Measurements from ENCODE around the gene S100A1. TPM values are rescaled to one million over a fixed set of nuclear protein-coding genes. Genes with fewer than 3 reads are reported as not detected.

S100A1 gene
- total and polyA plus RNA-seq, 2 of the 13 experiments (the other 11 are each of a cell fraction or from before 2014, with no cell fraction given) = 120 to 251 TPM

DNA sequence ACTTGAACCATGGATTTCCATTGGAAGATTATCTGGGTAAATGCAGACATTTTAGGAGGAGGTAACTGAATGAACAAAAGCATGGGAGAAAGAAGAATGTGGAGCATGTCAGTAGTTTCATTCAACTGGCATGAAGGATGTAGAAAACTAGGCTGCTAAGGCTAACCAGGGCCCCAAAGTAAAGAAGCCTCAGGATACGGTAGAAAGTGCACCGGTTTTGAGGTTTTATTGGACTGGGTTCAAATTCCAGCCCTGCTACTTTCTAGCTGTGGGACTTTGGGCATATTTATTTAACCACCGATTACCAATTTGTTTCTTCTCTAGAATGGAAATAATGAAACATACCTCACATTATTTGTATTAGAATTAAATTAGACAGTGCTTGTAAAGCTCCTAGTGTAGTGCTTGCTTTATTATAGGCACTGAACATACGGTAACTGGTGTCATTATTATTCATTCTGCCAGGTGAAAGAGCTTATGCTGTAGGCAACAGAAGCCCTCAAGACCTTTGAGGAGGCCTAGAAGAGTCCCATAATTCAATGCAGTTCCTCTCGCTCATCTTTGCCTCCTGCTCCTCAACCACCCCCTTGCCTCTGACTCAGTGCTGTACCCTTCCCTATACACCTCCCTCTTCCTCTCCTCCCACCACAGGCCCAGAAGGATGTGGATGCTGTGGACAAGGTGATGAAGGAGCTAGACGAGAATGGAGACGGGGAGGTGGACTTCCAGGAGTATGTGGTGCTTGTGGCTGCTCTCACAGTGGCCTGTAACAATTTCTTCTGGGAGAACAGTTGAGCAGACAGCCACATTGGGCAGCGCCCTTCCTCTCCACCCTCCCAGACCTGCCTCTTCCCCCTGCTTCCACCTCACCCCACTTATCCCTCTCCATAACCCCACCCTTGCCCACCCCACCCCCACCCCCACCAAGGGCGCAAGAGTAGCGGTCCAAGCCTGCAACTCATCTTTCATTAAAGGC lies 3.1 kb downstream of the S100A1 start (continued):
- TF ChIP-seq, protein P1, sequence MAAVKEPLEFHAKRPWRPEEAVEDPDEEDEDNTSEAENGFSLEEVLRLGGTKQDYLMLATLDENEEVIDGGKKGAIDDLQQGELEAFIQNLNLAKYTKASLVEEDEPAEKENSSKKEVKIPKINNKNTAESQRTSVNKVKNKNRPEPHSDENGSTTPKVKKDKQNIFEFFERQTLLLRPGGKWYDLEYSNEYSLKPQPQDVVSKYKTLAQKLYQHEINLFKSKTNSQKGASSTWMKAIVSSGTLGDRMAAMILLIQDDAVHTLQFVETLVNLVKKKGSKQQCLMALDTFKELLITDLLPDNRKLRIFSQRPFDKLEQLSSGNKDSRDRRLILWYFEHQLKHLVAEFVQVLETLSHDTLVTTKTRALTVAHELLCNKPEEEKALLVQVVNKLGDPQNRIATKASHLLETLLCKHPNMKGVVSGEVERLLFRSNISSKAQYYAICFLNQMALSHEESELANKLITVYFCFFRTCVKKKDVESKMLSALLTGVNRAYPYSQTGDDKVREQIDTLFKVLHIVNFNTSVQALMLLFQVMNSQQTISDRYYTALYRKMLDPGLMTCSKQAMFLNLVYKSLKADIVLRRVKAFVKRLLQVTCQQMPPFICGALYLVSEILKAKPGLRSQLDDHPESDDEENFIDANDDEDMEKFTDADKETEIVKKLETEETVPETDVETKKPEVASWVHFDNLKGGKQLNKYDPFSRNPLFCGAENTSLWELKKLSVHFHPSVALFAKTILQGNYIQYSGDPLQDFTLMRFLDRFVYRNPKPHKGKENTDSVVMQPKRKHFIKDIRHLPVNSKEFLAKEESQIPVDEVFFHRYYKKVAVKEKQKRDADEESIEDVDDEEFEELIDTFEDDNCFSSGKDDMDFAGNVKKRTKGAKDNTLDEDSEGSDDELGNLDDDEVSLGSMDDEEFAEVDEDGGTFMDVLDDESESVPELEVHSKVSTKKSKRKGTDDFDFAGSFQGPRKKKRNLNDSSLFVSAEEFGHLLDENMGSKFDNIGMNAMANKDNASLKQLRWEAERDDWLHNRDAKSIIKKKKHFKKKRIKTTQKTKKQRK (IDR thresholded peaks at IDR 0.05; ENCODE audit: low read length) = no peak
- TF ChIP-seq HNF4G (IDR thresholded peaks at IDR 0.05; ENCODE audit: borderline replicate concordance, low read depth, low read length) (peak; percentile 82), HNF4G (CRISPR knock-in tag; IDR thresholded peaks at IDR 0.05; ENCODE audit: borderline replicate concordance, low read depth) (no peak), KMT2A (CRISPR knock-in tag; IDR thresholded peaks at IDR 0.05) (no peak)

DNA sequence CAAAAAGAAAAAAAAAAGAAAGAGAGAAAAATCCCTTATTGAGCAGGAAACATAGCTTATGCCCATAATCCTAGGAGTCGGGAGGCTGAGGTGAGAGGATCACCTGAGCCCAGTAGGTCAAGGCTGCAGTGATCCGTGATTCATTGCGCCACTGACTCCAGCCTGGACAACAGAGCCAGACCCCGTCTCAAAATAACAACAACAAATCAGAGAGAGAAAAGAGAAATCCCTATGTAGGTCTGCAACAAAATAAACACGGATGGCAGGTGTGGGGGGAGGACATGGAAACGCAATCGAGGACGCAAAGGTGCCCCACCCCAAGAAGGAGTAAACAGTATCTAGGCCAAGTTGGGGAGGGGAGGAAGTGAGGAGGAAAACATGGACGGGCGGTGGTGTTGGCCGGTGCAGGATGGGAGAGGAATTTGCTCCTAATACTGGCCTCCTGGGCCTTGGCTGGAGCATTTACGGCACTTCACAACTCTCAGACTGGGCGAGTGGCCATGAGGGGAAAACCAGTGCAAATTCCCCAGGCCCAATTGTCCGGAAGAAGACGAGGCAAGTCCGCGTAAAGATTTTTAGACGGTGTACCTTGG lies 5.0 kb downstream of the S100A1 start:
- DNase-seq (ENCODE audit: low spot score) (no peak), ATAC-seq (no peak), FAIRE-seq (no peak)
- Histone ChIP-seq H3K27ac (ENCODE audit: extremely low read length, insufficient read depth, low read length) (peak overlapping the region; percentile 100), H4K20me1 (ENCODE audit: insufficient read depth, low read length) (peaks cover 13% of the 10 kb centered on the region), H3K27me3 (ENCODE audit: control insufficient read depth in 1 of 2, insufficient read depth in 2 of 2, low read length in 2 of 2) (no peaks in the 10 kb centered on the region), H3K9me3 (ENCODE audit: low read length) (no peaks in the 10 kb centered on the region), H3K4me1 (ENCODE audit: insufficient read depth, low read length) (peaks cover 69% of the 10 kb centered on the region), H3K9ac (ENCODE audit: insufficient read depth, low read depth, low read length) (no peak overlapping the region), H2AFZ (ENCODE audit: low read length) (no peak overlapping the region), H3K79me2 (ENCODE audit: insufficient read depth, low read length) (peaks cover 53% of the 10 kb centered on the region), H3K4me3 (replicated peaks in 1 of 3; ENCODE audit: insufficient read depth in 1 of 3, low read depth in 2 of 3, low read length in 3 of 3) (no peak overlapping the region; a peak in 1 of 6 replicates), H3K4me2 (ENCODE audit: low read depth, low read length) (peak overlapping the region; percentile 33), H3K36me3 (replicated peaks in 1 of 2; ENCODE audit: control insufficient read depth in 1 of 2, insufficient read depth in 2 of 2, low read length in 2 of 2) (peaks cover 7 to 24% of the 10 kb centered on the region in 2 experiments; a peak in 4 of 5 replicates)
- no TSS peak for BruUV-seq (replicated peaks)
- 91% methylated on average over 18 of the region's 18 CpGs for WGBS (ENCODE audit: low lambda C conversion rate)
- CTCF ChIA-PET (ENCODE audit: low intra/inter-chr PET ratio, low total read pairs) = no interaction called here
- intact Hi-C loops (cut with micrococcal nuclease; ENCODE audit: unreplicated experiment) (loop anchor here (5.0 kb wide), 1 partner anchor 39 kb away; the partner anchor contains the start of gene ILF2), in situ Hi-C loops (cut with HindIII; ENCODE audit: extremely low pct_ligation_motif_present, low pct_unique_long_range_greater_than_20kb) (no loop called here)
- POLR2A ChIA-PET = interaction anchor here (0.5 to 2.7 kb wide), 32 partner anchors 10 to 345 kb away, joined by 3 to 63 read pairs (median 5); partner anchors contain the start of genes ILF2, INTS3, S100A14 and S100A16
- TF ChIP-seq BRD4 (CRISPR knock-in tag; IDR thresholded peaks at IDR 0.05) = no peak
- peak; percentile 96 for TF ChIP-seq ZNF121 (CRISPR knock-in tag; IDR thresholded peaks at IDR 0.05)
- TF ChIP-seq, protein P2, sequence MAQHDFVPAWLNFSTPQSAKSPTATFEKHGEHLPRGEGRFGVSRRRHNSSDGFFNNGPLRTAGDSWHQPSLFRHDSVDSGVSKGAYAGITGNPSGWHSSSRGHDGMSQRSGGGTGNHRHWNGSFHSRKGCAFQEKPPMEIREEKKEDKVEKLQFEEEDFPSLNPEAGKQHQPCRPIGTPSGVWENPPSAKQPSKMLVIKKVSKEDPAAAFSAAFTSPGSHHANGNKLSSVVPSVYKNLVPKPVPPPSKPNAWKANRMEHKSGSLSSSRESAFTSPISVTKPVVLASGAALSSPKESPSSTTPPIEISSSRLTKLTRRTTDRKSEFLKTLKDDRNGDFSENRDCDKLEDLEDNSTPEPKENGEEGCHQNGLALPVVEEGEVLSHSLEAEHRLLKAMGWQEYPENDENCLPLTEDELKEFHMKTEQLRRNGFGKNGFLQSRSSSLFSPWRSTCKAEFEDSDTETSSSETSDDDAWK (CRISPR knock-in tag; IDR thresholded peaks at IDR 0.05) = no peak
- no peak for TF ChIP-seq NCOA2 (CRISPR knock-in tag; IDR thresholded peaks at IDR 0.05)
- no peak for TF ChIP-seq ZNF605 (CRISPR knock-in tag; IDR thresholded peaks at IDR 0.05)
- TF ChIP-seq ZNF547 (CRISPR knock-in tag; IDR thresholded peaks at IDR 0.05) = no peak
- TF ChIP-seq, protein P3, sequence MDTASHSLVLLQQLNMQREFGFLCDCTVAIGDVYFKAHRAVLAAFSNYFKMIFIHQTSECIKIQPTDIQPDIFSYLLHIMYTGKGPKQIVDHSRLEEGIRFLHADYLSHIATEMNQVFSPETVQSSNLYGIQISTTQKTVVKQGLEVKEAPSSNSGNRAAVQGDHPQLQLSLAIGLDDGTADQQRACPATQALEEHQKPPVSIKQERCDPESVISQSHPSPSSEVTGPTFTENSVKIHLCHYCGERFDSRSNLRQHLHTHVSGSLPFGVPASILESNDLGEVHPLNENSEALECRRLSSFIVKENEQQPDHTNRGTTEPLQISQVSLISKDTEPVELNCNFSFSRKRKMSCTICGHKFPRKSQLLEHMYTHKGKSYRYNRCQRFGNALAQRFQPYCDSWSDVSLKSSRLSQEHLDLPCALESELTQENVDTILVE (CRISPR knock-in tag; IDR thresholded peaks at IDR 0.05) = no peak
